ENCODE results near the gene PTPRH.

The PTPRH gene

GRCh38 chr19:55153652-55154264 lies 55.5 kb downstream of the PTPRH start:
- 0 out of 2 replicates have a peak overlapping the region, but pooled peaks have one; percentile 49 for H2AFZ ChIP-seq (ENCODE audit: low read length)
- peaks cover 4% of the 10 kb centered on the region; the same call in 1 of the 2 replicates for H3K9me3 ChIP-seq (ENCODE audit: low read length)

GRCh38 chr19:55152017-55152416 lies 57.3 kb downstream of the PTPRH start:
- no peaks in the 10 kb centered on the region for H3K27me3 ChIP-seq (ENCODE audit: insufficient read depth, low read length)
- no peak for TF ChIP-seq EZH2 (IDR thresholded peaks at IDR 0.05; ENCODE audit: borderline replicate concordance, low read length)
- no peak for TF ChIP-seq CTCF (IDR thresholded peaks at IDR 0.05; ENCODE audit: low read length)
- H3K4me1 ChIP-seq (ENCODE audit: insufficient read depth, low read length, severe bottlenecking): no peaks in the 10 kb centered on the region
- H3K27ac ChIP-seq (ENCODE audit: low read depth, low read length, poor library complexity, severe bottlenecking): no peak overlapping the region
- no peaks in the 10 kb centered on the region for H3K79me2 ChIP-seq (ENCODE audit: insufficient read depth, low read length)
- H3K36me3 ChIP-seq (ENCODE audit: insufficient read depth, low read length): no peaks in the 10 kb centered on the region; the same call in 1 of the 2 replicates
- peaks cover 4% of the 10 kb centered on the region; the same call in 1 of the 2 replicates for H3K9me3 ChIP-seq (ENCODE audit: low read length)
- H3K4me3 ChIP-seq (ENCODE audit: low read depth, low read length, poor library complexity, severe bottlenecking): no peak overlapping the region
- no peaks in the 10 kb centered on the region for H3F3A ChIP-seq (ENCODE audit: insufficient read depth, low read length)
- no peak overlapping the region for H2AFZ ChIP-seq (ENCODE audit: low read length)
- H3K9me2 ChIP-seq (ENCODE audit: low read depth, low read length): no peaks in the 10 kb centered on the region
- H3K4me2 ChIP-seq (ENCODE audit: low read length): no peak overlapping the region
- H3K9ac ChIP-seq (ENCODE audit: low read length): no peak overlapping the region
- H4K20me1 ChIP-seq (ENCODE audit: insufficient read depth, low read length): no peaks in the 10 kb centered on the region

More at GRCh38 chr19:55153652-55154264, 55.5 kb downstream of the PTPRH start:
- Histone ChIP-seq H3K9ac (ENCODE audit: low read length) (no peak overlapping the region), H3K27me3 (ENCODE audit: insufficient read depth, low read length) (no peaks in the 10 kb centered on the region), H3K4me3 (ENCODE audit: low read depth, low read length, poor library complexity, severe bottlenecking) (no peak overlapping the region), H3K4me1 (ENCODE audit: insufficient read depth, low read length, severe bottlenecking) (no peaks in the 10 kb centered on the region), H4K20me1 (ENCODE audit: insufficient read depth, low read length) (no peaks in the 10 kb centered on the region), H3K36me3 (ENCODE audit: insufficient read depth, low read length) (no peaks in the 10 kb centered on the region; the same call in 1 of the 2 replicates), H3K27ac (ENCODE audit: low read depth, low read length, poor library complexity, severe bottlenecking) (no peak overlapping the region), H3K4me2 (ENCODE audit: low read length) (no peak overlapping the region), H3F3A (ENCODE audit: insufficient read depth, low read length) (no peaks in the 10 kb centered on the region), H3K9me2 (ENCODE audit: low read depth, low read length) (no peaks in the 10 kb centered on the region), H3K79me2 (ENCODE audit: insufficient read depth, low read length) (no peaks in the 10 kb centered on the region)
- no peak for TF ChIP-seq EZH2 (IDR thresholded peaks at IDR 0.05; ENCODE audit: borderline replicate concordance, low read length)

GRCh38 chr19:55149078-55150003 lies 60.0 kb downstream of the PTPRH start, which contains the start of gene TNNT1:
TNNT1 (minus strand) TSS chr19:55149206; CDS start chr19:55147157, 2,049 bp downstream.
- Histone ChIP-seq H3K4me3 (ENCODE audit: low read depth, low read length, poor library complexity, severe bottlenecking) (no peak within 1 kb of the TSS), H3K9ac (ENCODE audit: low read length) (no peak within 1 kb of the TSS), H3K36me3 (ENCODE audit: insufficient read depth, low read length) (no peaks in the 10 kb centered on the region; the same call in 1 of the 2 replicates), H2AFZ (ENCODE audit: low read length) (no peak within 1 kb of the TSS), H3K9me3 (ENCODE audit: low read length) (peaks cover 4% of the 10 kb centered on the region; the same call in 1 of the 2 replicates), H3K27me3 (ENCODE audit: insufficient read depth, low read length) (no peaks in the 10 kb centered on the region), H3K4me2 (ENCODE audit: low read length) (no peak within 1 kb of the TSS), H3K4me1 (ENCODE audit: insufficient read depth, low read length, severe bottlenecking) (peaks cover 4% of the 10 kb centered on the region), H4K20me1 (ENCODE audit: insufficient read depth, low read length) (no peaks in the 10 kb centered on the region), H3F3A (ENCODE audit: insufficient read depth, low read length) (no peaks in the 10 kb centered on the region), H3K27ac (ENCODE audit: low read depth, low read length, poor library complexity, severe bottlenecking) (no peak within 1 kb of the TSS), H3K9me2 (ENCODE audit: low read depth, low read length) (no peaks in the 10 kb centered on the region), H3K79me2 (ENCODE audit: insufficient read depth, low read length) (no peaks in the 10 kb centered on the region)
- no peak for TF ChIP-seq CTCF (IDR thresholded peaks at IDR 0.05; ENCODE audit: low read length)
- no peak for TF ChIP-seq EZH2 (IDR thresholded peaks at IDR 0.05; ENCODE audit: borderline replicate concordance, low read length)

Data from OCI-LY1 (cell line).